ENCODE data around the gene TP53I13.

The TP53I13 gene

DNA sequence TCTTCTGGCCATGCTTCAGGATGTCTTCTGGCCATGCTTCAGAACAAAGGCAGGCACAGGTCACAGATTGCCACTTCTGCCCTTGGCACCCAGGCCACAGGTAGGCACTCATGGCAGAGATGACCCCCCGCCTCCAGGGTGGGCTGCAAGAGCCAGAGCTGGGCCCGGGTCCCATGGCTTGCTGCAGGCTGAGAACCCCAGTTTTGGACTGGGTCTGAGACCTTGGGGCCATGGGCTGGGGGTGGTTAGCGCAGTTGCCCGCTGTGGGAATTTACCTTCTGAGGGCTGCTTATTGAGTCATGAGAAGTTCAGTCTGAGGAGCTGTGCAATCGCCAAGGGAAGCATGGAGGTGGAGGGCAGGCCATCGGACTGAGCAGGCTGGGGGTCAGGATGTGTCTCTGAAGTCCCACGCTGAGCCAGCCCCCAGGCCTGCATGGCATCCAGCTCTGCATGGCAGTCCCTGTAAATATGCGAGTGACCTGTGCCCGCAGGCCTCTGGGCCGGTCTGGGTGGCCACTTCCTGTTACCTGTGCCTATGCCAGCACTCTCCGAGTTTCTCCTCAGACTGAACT is 26.1 kb downstream of the TP53I13 start:
- DNase-seq = no peak

DNA sequence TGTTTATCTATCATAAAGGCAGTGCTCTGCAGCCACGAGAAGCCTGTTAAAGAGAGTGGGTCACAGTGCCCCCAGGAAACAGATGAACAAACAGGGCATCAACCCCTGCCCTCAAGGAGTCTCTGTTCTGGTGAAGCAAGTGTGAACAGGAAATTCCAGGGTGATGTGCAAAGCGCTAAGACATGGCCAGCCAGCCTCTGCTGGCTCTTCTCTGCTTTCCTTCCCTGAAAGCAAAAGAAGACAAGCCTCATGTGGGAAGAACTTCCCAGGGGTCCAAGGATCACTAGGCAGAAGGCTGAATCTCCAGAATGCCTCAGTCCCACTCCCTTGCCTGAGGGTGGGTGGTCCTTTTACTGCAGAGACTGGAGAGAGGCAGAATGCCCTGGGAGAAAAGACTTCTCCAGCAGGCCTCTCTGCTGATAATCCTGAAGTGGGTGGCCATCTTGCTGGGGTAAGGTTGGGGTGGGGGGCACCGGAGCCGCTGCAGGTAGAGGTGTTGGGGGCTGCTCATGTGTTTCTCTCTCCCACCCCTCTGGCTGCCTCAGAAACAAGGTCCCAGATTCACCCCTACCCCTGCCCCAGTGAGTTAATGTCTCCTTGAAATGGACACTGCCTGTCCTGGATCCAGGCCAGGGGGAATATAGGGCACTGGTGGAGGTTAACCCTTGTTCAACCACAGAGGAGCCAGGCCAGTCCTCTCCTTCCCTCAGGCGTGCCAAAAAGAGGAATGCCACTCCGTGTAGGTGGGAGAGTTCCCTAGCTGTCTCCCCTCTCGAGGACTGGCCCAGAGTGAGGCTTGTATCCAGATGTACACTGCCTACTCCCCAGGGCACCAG is 26.8 kb downstream of the TP53I13 start:
- DNase-seq = no peak

DNA sequence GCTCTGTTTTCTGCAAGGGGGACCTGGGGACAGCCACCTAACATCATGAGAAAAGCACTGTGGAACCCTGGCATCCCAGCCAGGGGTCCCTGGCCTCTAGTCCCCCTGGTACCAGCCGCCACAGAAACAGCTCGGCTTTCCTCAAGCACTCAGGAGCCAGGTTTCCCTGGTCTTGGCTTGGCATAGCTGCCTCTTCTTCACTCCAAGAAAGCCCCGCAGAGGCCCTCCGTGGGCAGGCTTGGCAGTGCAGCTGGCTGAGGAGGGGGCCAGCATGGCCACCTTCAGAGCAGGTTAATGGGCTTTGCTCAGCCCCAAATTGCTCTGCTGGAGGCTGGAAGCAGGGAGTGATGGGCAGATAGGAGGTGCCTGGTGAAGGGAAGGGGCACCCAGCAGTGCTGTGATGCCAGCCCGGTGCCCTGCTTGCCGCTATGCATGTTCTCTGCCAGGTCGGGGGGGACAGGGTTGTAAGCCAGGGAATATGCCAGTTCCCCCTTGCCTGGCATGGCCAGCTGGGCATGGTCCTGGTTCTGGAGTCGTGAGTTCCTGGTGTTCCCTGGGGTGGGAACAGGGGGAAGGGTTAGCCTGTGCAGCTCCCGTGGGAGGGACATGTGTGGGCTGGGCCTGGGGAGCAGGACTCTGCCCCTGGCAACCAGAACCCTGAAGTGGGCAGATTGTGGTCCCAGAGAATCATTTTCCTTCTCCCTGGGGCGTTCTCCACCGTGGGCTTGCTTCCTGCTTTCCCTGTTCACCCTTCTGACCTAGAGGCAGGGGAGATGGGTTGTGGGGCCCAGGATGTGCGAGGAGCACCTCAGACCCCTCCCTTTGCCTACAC is 27.7 kb downstream of the TP53I13 start:
- no peak for DNase-seq

DNA sequence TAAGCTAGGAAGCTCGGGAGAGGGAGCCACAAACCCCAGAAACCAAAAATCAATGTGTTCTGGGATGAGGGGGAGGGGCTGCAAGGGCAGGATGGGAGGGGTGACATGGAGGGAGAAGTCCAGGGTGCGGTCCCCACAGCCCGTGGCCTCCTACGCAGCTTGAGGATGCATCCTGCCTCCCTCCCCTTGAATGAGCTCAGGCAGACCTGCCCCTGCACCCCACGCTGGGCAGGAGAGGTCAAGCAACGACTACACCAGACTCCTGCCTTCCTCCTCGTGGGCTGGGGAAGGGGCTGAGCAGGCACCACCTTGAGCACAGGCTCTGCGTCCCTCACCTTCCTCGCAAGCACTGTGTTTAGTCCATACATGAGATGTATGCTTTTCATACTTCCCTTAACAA is 28.3 kb downstream of the TP53I13 start:
- DNase-seq = no peak

DNA sequence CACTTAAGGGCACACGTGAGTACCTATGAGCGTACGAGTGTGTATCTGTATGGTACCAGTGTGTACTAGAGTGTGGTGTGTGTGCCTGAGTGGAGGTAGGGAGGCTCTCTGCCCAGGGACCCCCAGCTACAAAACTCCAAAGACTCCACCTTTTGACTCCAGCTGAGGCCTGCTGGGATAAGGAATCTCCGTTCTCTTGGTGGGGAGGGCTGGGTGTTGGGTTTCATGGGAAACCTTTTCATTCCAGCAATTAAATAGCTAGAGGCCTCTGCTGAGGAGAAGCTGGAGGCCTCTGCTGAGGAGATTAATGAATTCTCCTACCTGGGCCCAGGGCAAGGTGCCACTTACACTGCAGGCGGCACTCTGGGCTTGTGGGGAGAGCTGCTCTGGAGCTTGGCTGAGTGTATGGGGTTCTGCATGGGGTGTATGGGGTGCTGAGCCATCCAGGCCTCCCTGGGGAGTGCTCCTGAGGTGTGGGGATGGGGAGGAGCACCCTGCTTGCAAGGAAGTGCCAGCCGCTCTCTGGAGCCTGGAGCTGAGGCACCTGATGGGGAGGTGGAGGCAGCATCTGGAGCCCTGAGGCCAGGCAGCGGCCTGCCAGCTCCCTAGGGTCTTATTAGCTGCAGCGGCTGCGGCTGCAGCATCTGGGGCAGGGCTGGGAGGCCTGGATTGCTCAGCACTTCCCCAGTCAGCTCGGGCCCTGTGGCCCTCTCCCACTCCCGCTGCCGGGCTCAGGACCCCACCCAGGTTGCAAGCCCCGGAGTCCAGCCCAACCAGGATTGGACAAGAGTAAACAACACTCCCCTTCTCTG is 29.1 kb downstream of the TP53I13 start:
- DNase-seq = no peak

DNA sequence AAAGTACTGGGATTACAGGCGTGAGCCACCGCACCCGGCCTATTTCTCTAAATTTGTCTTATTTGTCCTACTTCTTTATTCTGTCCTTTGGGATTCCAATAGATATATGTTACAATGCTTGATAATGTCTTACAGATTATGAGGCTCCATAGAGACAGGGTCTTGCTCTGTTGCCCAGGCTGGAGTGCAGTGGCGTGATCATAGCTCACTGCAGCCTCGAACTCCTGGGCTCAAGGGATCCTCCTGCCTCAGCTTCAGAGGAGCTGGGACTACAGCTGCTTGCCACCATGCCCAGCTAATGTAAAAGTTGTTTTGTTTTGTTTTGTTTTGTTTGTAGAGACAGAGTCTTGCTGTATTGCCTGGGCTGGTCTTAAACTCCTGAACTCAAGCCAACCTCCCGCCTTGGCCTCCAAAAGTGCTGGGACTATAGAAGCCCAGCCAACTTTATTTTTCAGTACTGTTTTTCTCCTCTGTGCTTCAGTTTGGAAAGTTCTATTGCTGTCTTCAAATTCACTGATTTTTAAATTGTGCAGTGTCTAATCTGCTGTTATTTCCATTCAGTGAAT is 34.7 kb downstream of the TP53I13 start:
- peak in 1 of 2 experiments; percentile 21 for DNase-seq

DNA sequence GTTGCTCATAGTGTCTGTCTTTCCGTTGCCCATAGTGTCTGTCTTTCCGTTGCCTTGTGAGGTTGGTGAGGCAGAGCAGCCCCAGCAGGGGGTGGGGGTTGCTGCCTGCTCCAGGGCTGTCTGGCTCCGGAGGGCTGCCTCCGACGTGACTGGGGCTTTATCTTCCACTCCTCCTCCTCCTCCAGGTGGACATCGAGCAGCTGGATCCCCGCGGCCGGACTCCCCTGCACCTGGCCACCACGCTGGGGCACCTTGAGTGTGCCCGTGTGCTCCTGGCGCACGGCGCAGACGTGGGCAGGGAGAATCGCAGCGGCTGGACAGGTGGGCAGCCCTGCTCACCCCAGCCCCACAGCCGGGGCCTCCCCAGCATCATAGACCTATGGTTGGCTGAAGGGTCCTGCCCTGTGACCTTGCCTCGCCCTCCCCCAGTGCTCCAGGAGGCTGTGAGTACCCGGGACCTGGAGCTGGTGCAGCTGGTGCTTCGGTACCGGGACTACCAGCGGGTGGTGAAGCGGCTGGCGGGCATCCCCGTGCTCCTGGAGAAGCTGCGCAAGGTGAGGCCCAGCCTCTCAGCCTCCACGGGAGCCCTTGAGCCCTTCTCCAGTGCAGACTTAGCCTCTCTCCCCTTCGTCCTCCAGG is 39.2 kb downstream of the TP53I13 start:
- DNase-seq = no peak

DNA sequence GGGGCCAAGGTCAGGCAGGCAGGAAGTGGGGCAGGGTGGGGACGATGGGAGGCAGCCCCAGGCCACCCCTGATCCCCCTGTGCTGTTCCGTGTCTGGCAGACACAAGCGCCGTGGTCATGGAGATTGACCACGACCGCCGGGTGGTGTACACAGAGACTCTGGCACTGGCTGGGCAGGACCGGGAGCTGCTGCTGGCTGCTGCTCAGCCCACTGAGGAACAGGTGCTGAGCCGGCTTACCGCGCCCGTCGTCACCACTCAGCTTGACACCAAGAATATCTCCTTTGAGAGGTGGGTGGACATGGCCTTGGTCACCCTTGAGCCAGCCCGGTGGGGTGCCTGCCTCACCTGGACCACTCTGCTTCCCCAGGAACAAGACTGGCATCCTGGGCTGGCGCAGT is 40.5 kb downstream of the TP53I13 start:
- DNase-seq = no peak

DNA sequence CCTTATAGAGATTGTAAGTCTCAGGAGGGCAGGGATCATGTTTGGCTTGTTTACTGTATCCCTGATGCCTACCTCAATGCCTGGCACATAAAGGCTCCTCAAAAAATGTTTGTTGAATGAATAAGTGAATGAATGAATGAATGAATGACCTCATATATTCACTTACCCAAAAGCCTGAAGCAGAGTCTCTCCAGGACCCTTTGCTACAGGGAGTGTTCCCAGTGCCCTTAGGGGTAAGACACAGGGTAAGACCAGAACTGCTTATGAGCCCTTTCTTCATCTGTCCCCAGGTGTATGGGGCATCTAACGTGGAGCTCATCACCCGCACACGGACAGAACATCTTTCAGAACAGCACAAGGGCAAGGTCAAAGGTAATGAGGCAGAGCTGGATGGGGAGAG is 41.9 kb downstream of the TP53I13 start:
- DNase-seq = no peak

DNA sequence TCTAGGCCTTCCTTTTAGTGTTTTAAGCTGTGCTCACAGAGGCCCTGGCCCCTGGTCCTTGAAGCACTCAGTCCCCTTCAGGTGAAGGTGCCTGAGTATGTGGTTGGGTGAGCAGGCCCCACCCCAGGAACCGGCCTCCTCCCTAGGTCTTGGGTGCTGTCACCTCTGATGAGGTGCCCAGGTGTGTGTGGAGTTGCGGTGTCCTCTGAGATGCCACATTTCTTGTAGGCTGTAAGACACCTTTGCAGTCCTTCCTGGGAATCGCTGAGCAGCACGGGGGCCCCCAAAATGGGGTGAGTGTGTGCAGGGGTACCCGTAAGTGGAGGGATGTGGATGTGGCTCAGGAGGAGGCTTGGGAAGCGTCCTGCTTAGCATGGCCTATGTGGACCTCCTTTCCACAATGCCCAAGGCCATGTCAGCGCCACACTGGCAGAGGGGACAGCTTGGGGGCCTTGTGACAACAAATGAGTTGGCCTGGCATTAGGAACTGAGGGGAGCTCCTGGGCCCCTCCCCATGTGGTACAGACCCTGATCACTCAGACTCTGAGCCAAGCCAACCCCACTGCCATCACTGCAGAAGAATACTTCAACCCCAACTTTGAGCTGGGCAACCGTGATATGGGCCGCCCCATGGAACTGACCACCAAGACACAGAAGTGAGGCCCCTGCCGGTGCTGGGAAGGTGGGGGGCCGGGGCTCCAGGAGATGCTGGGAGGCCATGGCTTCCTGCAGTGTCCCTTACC is 43.0 kb downstream of the TP53I13 start:
- DNase-seq = no peak

DNA sequence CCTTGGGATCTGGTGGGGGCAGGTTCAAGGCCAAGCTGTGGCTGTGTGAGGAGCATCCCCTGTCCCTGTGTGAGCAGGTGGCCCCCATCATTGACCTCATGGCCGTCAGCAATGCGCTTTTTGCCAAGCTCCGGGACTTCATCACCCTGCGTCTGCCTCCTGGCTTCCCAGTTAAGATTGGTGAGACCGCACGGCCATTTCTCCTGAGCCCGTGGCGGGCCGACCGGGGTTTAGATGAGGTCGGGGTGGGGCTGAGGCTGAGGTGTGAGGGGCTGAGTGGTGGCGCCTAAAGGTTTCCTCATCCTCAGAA is 43.5 kb downstream of the TP53I13 start:
- DNase-seq = no peak

DNA sequence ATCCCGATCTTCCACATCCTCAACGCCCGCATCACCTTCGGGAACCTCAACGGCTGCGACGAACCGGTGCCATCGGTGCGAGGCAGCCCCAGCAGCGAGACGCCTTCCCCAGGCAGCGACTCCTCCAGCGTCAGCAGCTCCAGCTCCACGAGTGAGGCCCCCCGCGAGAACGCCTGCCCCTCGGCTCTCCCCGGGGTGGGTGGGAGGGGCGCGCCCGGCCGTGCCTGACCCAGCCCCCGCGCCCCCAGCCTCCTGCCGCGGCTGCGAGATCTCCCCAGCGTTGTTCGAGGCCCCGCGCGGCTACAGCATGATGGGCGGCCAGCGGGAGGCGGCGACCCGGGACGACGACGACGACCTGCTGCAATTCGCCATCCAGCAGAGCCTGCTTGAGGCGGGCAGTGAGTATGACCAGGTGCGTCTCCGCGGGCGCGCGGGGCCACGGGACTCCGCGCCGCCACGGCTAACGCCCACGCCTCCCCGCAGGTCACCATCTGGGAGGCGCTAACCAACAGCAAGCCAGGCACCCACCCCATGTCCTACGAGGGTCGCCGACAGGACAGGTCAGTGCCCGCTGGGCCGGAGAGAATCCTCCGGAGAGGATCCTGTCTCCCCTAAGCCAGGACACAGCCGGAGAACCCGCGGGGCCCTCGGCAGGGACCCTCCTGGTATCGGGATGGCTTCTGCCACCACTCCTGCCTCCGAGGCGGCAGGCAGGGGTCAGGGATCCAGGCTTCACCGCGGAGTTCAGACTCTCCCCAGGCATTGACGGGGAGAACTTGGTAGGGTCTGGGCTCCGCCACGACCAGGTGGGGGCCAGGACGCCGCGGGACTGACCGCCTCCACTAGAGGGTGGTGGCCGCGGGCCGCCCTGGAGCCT is 44.1 kb downstream of the TP53I13 start:
- DNase-seq = no peak

DNA sequence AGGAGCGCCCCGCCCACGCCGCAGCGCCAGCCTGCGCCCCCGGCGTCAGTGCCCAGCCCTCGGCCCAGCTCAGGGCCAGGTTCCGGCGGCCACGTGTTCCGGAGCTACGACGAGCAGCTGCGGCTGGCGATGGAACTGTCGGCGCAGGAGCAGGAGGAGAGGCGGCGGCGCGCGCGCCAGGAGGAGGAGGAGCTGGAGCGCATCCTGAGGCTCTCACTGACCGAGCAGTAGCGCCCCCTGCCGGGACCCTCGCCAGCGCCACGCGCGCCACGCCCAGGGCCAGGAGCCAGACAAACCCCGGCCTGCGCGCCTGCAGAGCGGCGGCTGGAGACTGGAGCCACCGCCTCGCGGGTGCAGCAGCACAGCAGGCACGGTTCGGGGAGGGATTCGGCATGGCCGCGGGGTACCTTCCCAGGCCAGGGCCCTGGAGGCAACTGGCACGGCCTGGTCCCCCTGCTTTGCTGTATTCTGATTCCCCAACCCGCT is 44.9 kb downstream of the TP53I13 start:
- DNase-seq = no peak

DNA sequence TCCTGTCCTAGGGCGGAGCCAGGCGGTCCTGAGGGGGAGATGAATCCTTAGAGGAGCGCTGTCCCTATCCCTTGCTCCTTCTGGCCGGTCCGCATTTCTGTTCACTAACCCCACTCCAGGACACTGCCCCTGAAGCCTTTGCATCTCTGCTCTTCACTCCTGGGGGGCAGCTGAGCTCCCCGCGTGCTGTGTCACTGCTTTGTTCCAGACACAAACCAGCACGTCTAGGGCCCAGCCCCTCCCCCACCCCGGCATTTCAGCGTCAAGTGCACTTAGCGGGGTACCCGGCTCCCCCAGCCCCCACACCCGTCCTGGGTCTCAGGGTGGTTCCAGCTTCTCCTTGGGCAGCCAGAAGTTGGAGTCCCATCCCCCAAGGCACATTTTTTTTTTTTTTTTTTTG is 45.4 kb downstream of the TP53I13 start:
- DNase-seq = no peak

DNA sequence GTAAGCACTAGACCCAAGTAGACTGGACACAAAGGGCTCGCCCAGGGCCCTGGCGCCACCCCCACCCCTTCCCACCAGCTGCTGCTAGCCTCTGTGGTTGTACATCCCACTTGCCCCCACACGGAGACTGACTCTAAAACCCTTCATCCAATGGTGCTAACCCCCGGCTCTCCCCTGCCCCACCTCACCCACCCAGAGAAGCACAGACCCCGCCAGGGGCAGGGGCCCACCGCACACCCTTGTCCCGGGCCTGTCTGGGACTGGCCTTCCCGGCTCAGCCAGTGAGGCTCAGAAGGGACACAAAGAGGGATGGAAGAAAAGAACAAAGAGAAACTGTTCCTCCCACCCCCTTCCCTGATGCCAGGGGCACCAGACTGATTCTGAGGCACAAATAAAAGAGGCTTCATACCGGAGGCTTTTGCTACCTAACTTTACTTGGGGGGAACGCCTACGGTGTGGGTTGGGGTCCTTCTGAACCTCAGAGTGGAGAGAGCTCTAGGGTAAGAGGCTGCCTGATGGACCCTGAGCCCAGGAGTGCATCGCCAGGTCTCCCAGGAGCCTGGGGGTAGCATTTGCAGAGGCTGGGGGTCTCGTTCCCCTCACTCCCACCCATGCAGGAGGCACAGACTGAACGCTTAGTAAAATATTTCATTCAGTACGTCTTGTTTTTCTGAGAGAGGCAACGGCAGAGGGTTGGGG is 46.0 kb downstream of the TP53I13 start:
- no peak for DNase-seq

DNA sequence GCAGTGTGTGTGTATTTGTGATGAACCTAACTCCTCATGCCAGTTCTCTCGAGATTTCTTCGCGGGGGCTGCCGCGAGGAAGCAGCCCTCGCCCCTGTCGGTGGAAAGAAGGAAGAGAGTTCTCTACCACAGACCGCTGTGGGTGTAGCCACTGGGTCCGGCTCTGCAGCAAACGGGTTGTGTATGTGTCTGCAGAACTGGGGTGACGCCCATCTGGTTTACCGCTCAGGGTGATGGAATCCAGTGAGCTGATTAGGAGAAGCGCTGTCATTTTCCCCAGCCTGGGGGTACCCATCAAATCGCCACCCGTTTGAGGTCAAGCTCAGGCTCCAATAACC is 46.5 kb downstream of the TP53I13 start:
- DNase-seq = no peak

DNA sequence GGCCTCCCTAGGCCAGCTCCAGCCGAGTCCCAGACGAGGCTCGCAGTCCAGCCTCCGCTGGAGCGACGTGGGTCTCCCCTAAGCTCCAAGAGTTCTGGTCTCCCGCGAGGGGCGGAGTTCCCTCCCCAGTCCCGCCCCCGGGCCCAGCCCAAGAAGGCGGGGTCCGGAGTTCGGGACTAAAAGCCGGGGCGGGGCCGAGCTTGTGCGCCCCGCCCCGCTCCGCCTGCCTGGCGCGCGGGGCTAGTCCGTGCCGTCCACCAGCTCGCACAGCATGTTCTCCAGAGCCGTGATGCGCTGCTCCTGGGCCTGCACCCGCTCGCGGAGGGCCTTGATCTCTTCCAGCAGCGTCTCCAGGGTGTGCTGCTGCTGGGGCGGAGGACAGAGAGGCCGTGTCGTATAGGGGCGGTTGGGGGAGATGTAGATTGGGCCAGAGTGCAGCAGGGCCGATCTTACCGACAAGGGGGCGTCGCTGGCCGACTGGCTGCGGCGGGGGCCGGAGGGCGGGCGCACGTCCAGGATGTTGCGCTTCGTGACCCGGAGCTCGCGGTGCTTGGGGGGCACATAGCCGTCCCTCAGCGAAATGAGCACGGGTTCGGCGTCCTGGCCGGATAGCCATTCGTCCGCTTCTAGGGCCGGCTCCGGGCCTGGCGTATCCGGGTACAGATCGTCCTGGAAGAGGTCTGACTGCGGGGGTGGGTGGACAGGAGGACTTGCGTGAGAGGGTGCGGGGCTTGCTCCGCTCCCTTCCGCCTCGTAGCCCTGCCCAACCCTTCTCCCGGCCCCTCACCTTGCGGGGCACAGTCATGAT is 47.2 kb downstream of the TP53I13 start:
- no peak for DNase-seq

DNA sequence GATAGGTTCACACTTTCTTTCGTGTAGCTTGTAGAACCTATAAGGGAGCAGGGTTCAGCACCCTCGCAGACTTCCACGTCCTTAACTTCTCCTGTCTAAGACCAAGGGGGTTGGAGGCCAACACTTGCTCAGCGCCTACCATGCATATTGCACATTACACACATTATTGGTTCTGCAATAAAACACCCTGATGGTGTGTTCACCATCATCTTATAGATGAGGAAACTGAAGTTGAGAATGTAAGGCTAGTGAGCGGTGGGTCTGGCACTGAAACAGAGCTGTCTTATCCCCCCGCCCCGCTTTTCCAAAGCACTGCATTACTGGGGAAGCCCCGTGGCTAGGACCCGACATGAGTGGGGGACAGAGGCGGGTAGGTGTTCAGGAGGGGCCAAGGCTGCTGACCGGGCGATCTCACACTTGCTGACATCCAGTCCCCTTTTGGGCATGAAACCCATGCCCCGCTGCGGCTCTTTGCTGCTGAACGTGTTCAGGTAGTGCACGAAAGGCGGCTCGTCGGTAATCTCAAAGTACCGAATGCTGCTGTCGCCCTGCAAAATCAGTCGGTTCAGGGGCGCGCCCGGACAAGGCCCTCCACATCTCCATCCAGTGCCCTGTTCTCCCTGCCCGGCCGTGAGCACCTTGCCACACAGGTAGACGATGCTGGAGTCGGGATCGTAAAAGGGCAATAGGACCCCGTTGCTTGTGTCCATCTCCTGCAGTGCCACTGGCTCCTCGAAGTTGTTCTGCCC is 48.0 kb downstream of the TP53I13 start:
- no peak for DNase-seq
